ENCODE results near the gene PLA2G1B. TPM values are rescaled to one million over a fixed set of nuclear protein-coding genes. Genes with fewer than 3 reads are reported as not detected.

Gene PLA2G1B
- total and polyA plus RNA-seq, 2 of the 13 experiments (the other 11 are each of a cell fraction or from before 2014, with no cell fraction given) = 0.33 to 1.4 TPM

GRCh38 chr12:120292661-120293531, 34.7 kb downstream of the PLA2G1B start, which contains the start of gene RNU4-1 (continued):
- TF ChIP-seq, protein P1, sequence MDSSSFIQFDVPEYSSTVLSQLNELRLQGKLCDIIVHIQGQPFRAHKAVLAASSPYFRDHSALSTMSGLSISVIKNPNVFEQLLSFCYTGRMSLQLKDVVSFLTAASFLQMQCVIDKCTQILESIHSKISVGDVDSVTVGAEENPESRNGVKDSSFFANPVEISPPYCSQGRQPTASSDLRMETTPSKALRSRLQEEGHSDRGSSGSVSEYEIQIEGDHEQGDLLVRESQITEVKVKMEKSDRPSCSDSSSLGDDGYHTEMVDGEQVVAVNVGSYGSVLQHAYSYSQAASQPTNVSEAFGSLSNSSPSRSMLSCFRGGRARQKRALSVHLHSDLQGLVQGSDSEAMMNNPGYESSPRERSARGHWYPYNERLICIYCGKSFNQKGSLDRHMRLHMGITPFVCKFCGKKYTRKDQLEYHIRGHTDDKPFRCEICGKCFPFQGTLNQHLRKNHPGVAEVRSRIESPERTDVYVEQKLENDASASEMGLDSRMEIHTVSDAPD (CRISPR knock-in tag; IDR thresholded peaks at IDR 0.05) = 0 out of 2 replicates have a peak, but pooled peaks have one; percentile 42
- TF ChIP-seq ZSCAN30 (CRISPR knock-in tag; IDR thresholded peaks at IDR 0.05) (0 out of 2 replicates have a peak, but pooled peaks have one; percentile 53), ZNF660 (CRISPR knock-in tag; IDR thresholded peaks at IDR 0.05; ENCODE audit: borderline replicate concordance, low read depth) (no peak), ZNF468 (CRISPR knock-in tag; IDR thresholded peaks at IDR 0.05) (no peak), ARNT (IDR thresholded peaks at IDR 0.05) (no peak)

DNA sequence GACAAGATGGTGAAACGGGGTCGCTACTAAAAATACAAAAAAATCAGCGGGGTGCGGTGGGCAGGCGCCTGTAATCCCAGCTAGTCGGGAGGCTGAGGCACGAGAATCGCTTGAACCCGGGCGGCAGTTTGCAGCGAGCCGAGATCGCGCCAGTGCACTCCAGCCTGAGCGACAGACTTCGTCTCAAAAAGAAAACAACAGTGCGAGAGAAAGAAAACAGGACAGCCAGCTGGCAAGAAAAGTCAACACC, 35.2 kb downstream of the PLA2G1B start:
- WGBS (ENCODE audit: low lambda C conversion rate) = 1% methylated on average over 17 of the region's 17 CpGs
- FAIRE-seq (no peak), ATAC-seq (peak; percentile 4), DNase-seq (ENCODE audit: low spot score) (no peak)
- BruUV-seq (replicated peaks) = TSS peak; percentile 99
- ChIA-PET POLR2A (interaction anchor here (1.0 to 5.6 kb wide), 20 partner anchors 9 to 304 kb away, joined by 3 to 461 read pairs (median 22); partner anchors contain the start of genes BICDL1, DYNLL1, PXN and RAB35), CTCF (ENCODE audit: low intra/inter-chr PET ratio, low total read pairs) (no interaction called here)
- Histone ChIP-seq H3K4me3 (replicated peaks in 1 of 3; ENCODE audit: insufficient read depth in 1 of 3, low read depth in 2 of 3, low read length in 3 of 3) (peak overlapping the region; percentile 59 to 74 (median 71)), H3K9me3 (ENCODE audit: low read length) (no peaks in the 10 kb centered on the region), H3K79me2 (ENCODE audit: insufficient read depth, low read length) (no peaks in the 10 kb centered on the region), H3K4me2 (ENCODE audit: low read depth, low read length) (peak overlapping the region; percentile 91), H3K9ac (ENCODE audit: insufficient read depth, low read depth, low read length) (peak overlapping the region; percentile 98), H3K27me3 (ENCODE audit: control insufficient read depth in 1 of 2, insufficient read depth in 2 of 2, low read length in 2 of 2) (no peaks in the 10 kb centered on the region; a peak in 1 of 5 replicates), H3K36me3 (replicated peaks in 1 of 2; ENCODE audit: control insufficient read depth in 1 of 2, insufficient read depth in 2 of 2, low read length in 2 of 2) (no peaks in the 10 kb centered on the region), H3K4me1 (ENCODE audit: insufficient read depth, low read length) (peaks cover 26% of the 10 kb centered on the region; the same call in 1 of the 2 replicates), H4K20me1 (ENCODE audit: insufficient read depth, low read length) (no peaks in the 10 kb centered on the region), H2AFZ (ENCODE audit: low read length) (no peak overlapping the region), H3K27ac (ENCODE audit: extremely low read length, insufficient read depth, low read length) (peak overlapping the region; percentile 100)
- in situ Hi-C loops (cut with HindIII; ENCODE audit: extremely low pct_ligation_motif_present, low pct_unique_long_range_greater_than_20kb) = no loop called here
- intact Hi-C loops (cut with micrococcal nuclease; ENCODE audit: unreplicated experiment) = no loop called here
- 0 out of 2 replicates have a peak, but pooled peaks have one; percentile 4 for TF ChIP-seq ZMYM3 (CRISPR knock-in tag; IDR thresholded peaks at IDR 0.05)
- TF ChIP-seq ZBTB42 (CRISPR knock-in tag; IDR thresholded peaks at IDR 0.05) = no peak
- no peak for TF ChIP-seq KDM6A (CRISPR knock-in tag; IDR thresholded peaks at IDR 0.05; ENCODE audit: low read depth)
- TF ChIP-seq, protein P1 (CRISPR knock-in tag; IDR thresholded peaks at IDR 0.05) = no peak
- TF ChIP-seq KAT7 (CRISPR knock-in tag; IDR thresholded peaks at IDR 0.05; ENCODE audit: borderline replicate concordance) = no peak
- TF ChIP-seq, protein P2, sequence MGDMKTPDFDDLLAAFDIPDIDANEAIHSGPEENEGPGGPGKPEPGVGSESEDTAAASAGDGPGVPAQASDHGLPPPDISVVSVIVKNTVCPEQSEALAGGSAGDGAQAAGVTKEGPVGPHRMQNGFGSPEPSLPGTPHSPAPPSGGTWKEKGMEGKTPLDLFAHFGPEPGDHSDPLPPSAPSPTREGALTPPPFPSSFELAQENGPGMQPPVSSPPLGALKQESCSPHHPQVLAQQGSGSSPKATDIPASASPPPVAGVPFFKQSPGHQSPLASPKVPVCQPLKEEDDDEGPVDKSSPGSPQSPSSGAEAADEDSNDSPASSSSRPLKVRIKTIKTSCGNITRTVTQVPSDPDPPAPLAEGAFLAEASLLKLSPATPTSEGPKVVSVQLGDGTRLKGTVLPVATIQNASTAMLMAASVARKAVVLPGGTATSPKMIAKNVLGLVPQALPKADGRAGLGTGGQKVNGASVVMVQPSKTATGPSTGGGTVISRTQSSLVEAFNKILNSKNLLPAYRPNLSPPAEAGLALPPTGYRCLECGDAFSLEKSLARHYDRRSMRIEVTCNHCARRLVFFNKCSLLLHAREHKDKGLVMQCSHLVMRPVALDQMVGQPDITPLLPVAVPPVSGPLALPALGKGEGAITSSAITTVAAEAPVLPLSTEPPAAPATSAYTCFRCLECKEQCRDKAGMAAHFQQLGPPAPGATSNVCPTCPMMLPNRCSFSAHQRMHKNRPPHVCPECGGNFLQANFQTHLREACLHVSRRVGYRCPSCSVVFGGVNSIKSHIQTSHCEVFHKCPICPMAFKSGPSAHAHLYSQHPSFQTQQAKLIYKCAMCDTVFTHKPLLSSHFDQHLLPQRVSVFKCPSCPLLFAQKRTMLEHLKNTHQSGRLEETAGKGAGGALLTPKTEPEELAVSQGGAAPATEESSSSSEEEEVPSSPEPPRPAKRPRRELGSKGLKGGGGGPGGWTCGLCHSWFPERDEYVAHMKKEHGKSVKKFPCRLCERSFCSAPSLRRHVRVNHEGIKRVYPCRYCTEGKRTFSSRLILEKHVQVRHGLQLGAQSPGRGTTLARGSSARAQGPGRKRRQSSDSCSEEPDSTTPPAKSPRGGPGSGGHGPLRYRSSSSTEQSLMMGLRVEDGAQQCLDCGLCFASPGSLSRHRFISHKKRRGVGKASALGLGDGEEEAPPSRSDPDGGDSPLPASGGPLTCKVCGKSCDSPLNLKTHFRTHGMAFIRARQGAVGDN (CRISPR knock-in tag; IDR thresholded peaks at IDR 0.05) = peak; percentile 53
- 0 out of 2 replicates have a peak, but pooled peaks have one; percentile 31 for TF ChIP-seq CHD4 (IDR thresholded peaks at IDR 0.05; ENCODE audit: borderline replicate concordance, low read length)
- no peak for TF ChIP-seq YY1 (IDR thresholded peaks at IDR 0.05; ENCODE audit: insufficient read depth, insufficient replicate concordance, low read depth, low read length)
